Liver (tissue), 9 donors: ENCODE measurements around the gene SLC17A2. TPM values are rescaled to one million over a fixed set of nuclear protein-coding genes. Genes with fewer than 3 reads are reported as not detected.

Experiments
- DNase-seq: peaks from one replicate; pipeline ENCODE4 v3.0.0-alpha.2; 2017; ENCODE audit warnings: low spot score
- H3K27ac ChIP-seq, 2 donors: one replicate each; pipeline ENCODE4 v1.7.0; 2013; ENCODE audit warnings: inconsistent platforms in 2 of 2, low read length in 2 of 2, control low read depth in 1 of 2, low read depth in 1 of 2, mild to moderate bottlenecking in 1 of 2
- H3K27me3 ChIP-seq, 4 donors: one replicate each; pipeline versions ENCODE4 v1.6.1 to v1.7.0; 2013; ENCODE audit warnings: low read length in 3 of 4, inconsistent platforms in 1 of 4, mild to moderate bottlenecking in 1 of 4, moderate library complexity in 1 of 4; ENCODE audit not compliant: control insufficient read depth in 4 of 4, insufficient read depth in 4 of 4
- H3K36me3 ChIP-seq, 4 donors: one replicate each; pipeline versions ENCODE4 v1.6.1 to v1.7.0; 2013; ENCODE audit warnings: low read length in 3 of 4, mild to moderate bottlenecking in 3 of 4, low read depth in 1 of 4, moderate library complexity in 1 of 4; ENCODE audit not compliant: control insufficient read depth in 4 of 4, insufficient read depth in 3 of 4
- H3K4me1 ChIP-seq, 4 donors: one replicate each; pipeline versions ENCODE4 v1.6.1 to v1.7.0; 2013; ENCODE audit warnings: low read length in 3 of 4, mild to moderate bottlenecking in 3 of 4, moderate library complexity in 1 of 4; ENCODE audit not compliant: control insufficient read depth in 4 of 4, insufficient read depth in 4 of 4
- H3K4me3 ChIP-seq, 3 donors: one replicate each; pipeline versions ENCODE4 v1.6.1 to v1.7.0; 2013; ENCODE audit warnings: low read length in 3 of 3, control low read depth in 1 of 3, low read depth in 1 of 3, mild to moderate bottlenecking in 1 of 3
- H3K9ac ChIP-seq, 2 donors: one replicate each; pipeline ENCODE4 v1.7.0; 2013; ENCODE audit warnings: low read length in 2 of 2, mild to moderate bottlenecking in 2 of 2, moderate library complexity in 2 of 2, control low read depth in 1 of 2, low read depth in 1 of 2
- H3K9me3 ChIP-seq, 4 donors: one replicate each; pipeline versions ENCODE4 v1.6.1 to v1.7.0; 2013; ENCODE audit warnings: low read length in 3 of 4; ENCODE audit not compliant: control insufficient read depth in 4 of 4
- EGR1 ChIP-seq, 2 donors: IDR thresholded peaks; 2 replicates each; pipeline ENCODE4 v1.6.1; 2016 to 2018; ENCODE audit warnings: antibody characterized with exemption in 2 of 2, low read depth in 2 of 2
- FOXA1 ChIP-seq: IDR thresholded peaks from 2 replicates; pipeline ENCODE4 v1.6.1; 2016; ENCODE audit warnings: antibody characterized with exemption
- FOXA2 ChIP-seq: IDR thresholded peaks from 2 replicates; pipeline ENCODE4 v1.6.1; 2016; ENCODE audit warnings: antibody characterized with exemption
- GABPA ChIP-seq, 2 donors: IDR thresholded peaks in 1 of 2; conservative IDR thresholded peaks in 1 of 2; 2 replicates each; pipeline ENCODE4 v1.6.1; 2016; ENCODE audit warnings: antibody characterized with exemption in 2 of 2, mild to moderate bottlenecking in 1 of 2, moderate library complexity in 1 of 2
- HNF4G ChIP-seq: IDR thresholded peaks from 2 replicates; pipeline ENCODE4 v1.6.1; 2016; ENCODE audit warnings: antibody characterized with exemption
- JUND ChIP-seq, 2 donors: IDR thresholded peaks; 2 replicates each; pipeline ENCODE4 v1.6.1; 2016; ENCODE audit warnings: antibody characterized with exemption in 2 of 2
- RAD21 ChIP-seq, 2 donors: IDR thresholded peaks; 2 replicates each; pipeline ENCODE4 v1.6.1; 2016; ENCODE audit warnings: antibody characterized with exemption in 2 of 2, mild to moderate bottlenecking in 2 of 2
- RXRA ChIP-seq, 2 donors: IDR thresholded peaks; 2 replicates each; pipeline ENCODE4 v1.6.1; 2017 to 2018; ENCODE audit warnings: antibody characterized with exemption in 2 of 2, mild to moderate bottlenecking in 1 of 2
- SP1 ChIP-seq: IDR thresholded peaks from 2 replicates; pipeline ENCODE4 v1.6.1; 2018; ENCODE audit warnings: antibody characterized with exemption, mild to moderate bottlenecking
- TAF1 ChIP-seq: conservative IDR thresholded peaks from 2 replicates; pipeline ENCODE4 v1.6.1; 2016; ENCODE audit warnings: antibody characterized with exemption, mild to moderate bottlenecking
- YY1 ChIP-seq: IDR thresholded peaks from 2 replicates; pipeline ENCODE4 v1.6.1; 2016; ENCODE audit warnings: antibody characterized with exemption, mild to moderate bottlenecking
- WGBS: extraction: QIAGEN DNeasy Blood & Tissue Kit; methylation state at CpG from one replicate; pipeline ENCODE4 v1.1.7; 2013; 5-methylcytosine and 5-hydroxymethylcytosine counted together
- polyA plus RNA-seq, 2 donors: library from polyadenylated mRNA; stranded (reverse) in 1 of 2; unstranded in 1 of 2; fragments of 200-250 nt in 1 of 2; fragments of >200 nt in 1 of 2; fragmentation: Nextera tagmentation in 1 of 2; extraction: Ambion mirVana in 1 of 2; gene quantifications; one replicate each; pipeline versions ENCODE4 v1.2.1 to v1.2.3, GENCODE V29; 2013 to 2015
- total RNA-seq, 2 donors: library from RNA; depleted of rRNA; stranded (reverse); fragments of >200 nt; gene quantifications; one replicate each; pipeline ENCODE4 v1.2.3, GENCODE V29; 2014
- TF ChIP-seq, protein P1 (sequence below): IDR thresholded peaks from 2 replicates; pipeline ENCODE4 v1.6.1; 2016; ENCODE audit warnings: antibody characterized with exemption, mild to moderate bottlenecking
- TF ChIP-seq, protein P2 (sequence below): IDR thresholded peaks from 2 replicates; pipeline ENCODE4 v1.6.1; 2016; ENCODE audit warnings: antibody characterized with exemption
- TF ChIP-seq, protein P3 (sequence below): IDR thresholded peaks from 2 replicates; pipeline ENCODE4 v1.6.1; 2016; ENCODE audit warnings: antibody characterized with exemption
- TF ChIP-seq, protein P4 (sequence below): IDR thresholded peaks from 2 replicates; pipeline ENCODE4 v1.6.1; 2016; ENCODE audit warnings: antibody characterized with exemption
- TF ChIP-seq, protein P5 (sequence below): fragments of 150-350 bp; IDR thresholded peaks from 2 replicates; pipeline ENCODE4 v1.5.1; 2017; ENCODE audit warnings: improper control_type of control experiment, low read depth, low read length; ENCODE audit not compliant: missing input control
- donor health status: healthy.
- donor health status: healthy.
- donor health status: healthy.
- donor health status: healthy.
- donor health status: healthy.

The SLC17A2 gene
- total and polyA plus RNA-seq, 4 donors: 26.2 to 88.1 (median 37.8) TPM

DNA sequence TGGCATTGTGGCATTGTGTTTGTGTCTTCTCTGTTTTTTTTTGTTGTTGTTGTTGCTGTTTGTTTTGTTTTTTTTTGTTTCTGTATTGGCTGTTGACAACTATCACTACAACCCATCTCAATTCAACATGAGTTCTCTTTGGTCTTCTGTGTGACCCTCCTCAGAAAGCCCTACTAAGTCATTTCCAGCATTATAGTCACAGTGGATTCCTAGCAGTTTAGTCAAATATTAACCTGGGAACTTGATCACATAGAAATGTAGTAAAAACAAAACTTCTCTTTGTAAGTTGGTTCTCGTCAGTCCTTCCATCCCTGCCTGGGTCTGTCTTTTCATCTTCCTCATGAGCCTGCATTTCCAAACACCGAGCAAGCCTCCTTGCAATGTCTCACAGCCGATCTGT lies 16.8 kb downstream of the SLC17A2 start:
- Histone ChIP-seq H3K9me3 (no peaks in the 10 kb centered on the region), H3K4me3 (no peak overlapping the region), H3K27ac (peak overlapping the region in 1 of 2 donors; percentile 43), H3K36me3 (peaks cover 10 to 55% (median 36%) of the 10 kb centered on the region in 4 donors), H3K4me1 (peaks cover 0 to 10% (median 9%) of the 10 kb centered on the region in 4 donors), H3K9ac (no peak overlapping the region), H3K27me3 (no peaks in the 10 kb centered on the region)
- DNase-seq: no peak
- 83% methylated on average over 3 of the region's 3 CpGs for WGBS
- no peak for TF ChIP-seq TAF1
- no peak for TF ChIP-seq RAD21 (IDR thresholded peaks at IDR 0.05)
- TF ChIP-seq EGR1 (IDR thresholded peaks at IDR 0.05; ENCODE audit: low read depth in 2 of 2): no peak
- TF ChIP-seq, protein P1, sequence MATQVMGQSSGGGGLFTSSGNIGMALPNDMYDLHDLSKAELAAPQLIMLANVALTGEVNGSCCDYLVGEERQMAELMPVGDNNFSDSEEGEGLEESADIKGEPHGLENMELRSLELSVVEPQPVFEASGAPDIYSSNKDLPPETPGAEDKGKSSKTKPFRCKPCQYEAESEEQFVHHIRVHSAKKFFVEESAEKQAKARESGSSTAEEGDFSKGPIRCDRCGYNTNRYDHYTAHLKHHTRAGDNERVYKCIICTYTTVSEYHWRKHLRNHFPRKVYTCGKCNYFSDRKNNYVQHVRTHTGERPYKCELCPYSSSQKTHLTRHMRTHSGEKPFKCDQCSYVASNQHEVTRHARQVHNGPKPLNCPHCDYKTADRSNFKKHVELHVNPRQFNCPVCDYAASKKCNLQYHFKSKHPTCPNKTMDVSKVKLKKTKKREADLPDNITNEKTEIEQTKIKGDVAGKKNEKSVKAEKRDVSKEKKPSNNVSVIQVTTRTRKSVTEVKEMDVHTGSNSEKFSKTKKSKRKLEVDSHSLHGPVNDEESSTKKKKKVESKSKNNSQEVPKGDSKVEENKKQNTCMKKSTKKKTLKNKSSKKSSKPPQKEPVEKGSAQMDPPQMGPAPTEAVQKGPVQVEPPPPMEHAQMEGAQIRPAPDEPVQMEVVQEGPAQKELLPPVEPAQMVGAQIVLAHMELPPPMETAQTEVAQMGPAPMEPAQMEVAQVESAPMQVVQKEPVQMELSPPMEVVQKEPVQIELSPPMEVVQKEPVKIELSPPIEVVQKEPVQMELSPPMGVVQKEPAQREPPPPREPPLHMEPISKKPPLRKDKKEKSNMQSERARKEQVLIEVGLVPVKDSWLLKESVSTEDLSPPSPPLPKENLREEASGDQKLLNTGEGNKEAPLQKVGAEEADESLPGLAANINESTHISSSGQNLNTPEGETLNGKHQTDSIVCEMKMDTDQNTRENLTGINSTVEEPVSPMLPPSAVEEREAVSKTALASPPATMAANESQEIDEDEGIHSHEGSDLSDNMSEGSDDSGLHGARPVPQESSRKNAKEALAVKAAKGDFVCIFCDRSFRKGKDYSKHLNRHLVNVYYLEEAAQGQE: no peak
- no peak for TF ChIP-seq SP1
- TF ChIP-seq FOXA2: no peak
- TF ChIP-seq HNF4G: no peak
- TF ChIP-seq GABPA (IDR thresholded peaks at IDR 0.05 in 1 of 2, conservative IDR thresholded peaks at IDR 0.05 in 1 of 2): no peak
- TF ChIP-seq YY1: no peak
- TF ChIP-seq, protein P2, sequence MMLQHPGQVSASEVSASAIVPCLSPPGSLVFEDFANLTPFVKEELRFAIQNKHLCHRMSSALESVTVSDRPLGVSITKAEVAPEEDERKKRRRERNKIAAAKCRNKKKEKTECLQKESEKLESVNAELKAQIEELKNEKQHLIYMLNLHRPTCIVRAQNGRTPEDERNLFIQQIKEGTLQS: no peak
- TF ChIP-seq, protein P3, sequence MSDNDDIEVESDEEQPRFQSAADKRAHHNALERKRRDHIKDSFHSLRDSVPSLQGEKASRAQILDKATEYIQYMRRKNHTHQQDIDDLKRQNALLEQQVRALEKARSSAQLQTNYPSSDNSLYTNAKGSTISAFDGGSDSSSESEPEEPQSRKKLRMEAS: no peak
- TF ChIP-seq, protein P4, sequence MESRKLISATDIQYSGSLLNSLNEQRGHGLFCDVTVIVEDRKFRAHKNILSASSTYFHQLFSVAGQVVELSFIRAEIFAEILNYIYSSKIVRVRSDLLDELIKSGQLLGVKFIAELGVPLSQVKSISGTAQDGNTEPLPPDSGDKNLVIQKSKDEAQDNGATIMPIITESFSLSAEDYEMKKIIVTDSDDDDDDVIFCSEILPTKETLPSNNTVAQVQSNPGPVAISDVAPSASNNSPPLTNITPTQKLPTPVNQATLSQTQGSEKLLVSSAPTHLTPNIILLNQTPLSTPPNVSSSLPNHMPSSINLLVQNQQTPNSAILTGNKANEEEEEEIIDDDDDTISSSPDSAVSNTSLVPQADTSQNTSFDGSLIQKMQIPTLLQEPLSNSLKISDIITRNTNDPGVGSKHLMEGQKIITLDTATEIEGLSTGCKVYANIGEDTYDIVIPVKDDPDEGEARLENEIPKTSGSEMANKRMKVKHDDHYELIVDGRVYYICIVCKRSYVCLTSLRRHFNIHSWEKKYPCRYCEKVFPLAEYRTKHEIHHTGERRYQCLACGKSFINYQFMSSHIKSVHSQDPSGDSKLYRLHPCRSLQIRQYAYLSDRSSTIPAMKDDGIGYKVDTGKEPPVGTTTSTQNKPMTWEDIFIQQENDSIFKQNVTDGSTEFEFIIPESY: no peak
- no peak for TF ChIP-seq JUND (IDR thresholded peaks at IDR 0.05)
- no peak for TF ChIP-seq RXRA (IDR thresholded peaks at IDR 0.05)
- TF ChIP-seq, protein P5, sequence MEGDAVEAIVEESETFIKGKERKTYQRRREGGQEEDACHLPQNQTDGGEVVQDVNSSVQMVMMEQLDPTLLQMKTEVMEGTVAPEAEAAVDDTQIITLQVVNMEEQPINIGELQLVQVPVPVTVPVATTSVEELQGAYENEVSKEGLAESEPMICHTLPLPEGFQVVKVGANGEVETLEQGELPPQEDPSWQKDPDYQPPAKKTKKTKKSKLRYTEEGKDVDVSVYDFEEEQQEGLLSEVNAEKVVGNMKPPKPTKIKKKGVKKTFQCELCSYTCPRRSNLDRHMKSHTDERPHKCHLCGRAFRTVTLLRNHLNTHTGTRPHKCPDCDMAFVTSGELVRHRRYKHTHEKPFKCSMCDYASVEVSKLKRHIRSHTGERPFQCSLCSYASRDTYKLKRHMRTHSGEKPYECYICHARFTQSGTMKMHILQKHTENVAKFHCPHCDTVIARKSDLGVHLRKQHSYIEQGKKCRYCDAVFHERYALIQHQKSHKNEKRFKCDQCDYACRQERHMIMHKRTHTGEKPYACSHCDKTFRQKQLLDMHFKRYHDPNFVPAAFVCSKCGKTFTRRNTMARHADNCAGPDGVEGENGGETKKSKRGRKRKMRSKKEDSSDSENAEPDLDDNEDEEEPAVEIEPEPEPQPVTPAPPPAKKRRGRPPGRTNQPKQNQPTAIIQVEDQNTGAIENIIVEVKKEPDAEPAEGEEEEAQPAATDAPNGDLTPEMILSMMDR: no peak

DNA sequence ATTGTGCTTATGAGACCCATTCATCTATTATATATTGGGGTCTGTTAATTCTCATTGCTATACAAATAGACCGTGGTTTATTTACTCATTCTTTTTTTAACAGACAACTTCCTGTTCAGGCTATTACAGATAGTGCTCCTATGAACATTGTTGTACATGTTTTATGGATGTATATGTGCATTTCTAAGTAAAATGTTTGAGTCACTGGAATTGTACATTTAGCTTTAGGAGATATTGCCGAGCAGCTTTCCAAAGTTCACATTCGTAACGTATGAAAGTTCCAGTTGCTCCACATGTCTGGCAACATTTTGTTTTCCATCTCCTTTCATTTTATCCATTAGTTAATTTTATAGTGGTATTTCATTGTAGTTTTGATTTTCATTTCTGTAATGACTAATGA lies 19.1 kb downstream of the SLC17A2 start:
- H3K4me3 ChIP-seq: no peak overlapping the region
- 49% methylated on average over 4 of the region's 4 CpGs for WGBS
- H3K36me3 ChIP-seq: peaks cover 6 to 32% (median 24%) of the 10 kb centered on the region in 4 donors
- TF ChIP-seq, protein P4: no peak
- TF ChIP-seq FOXA1 (no peak), HNF4G (no peak), JUND (IDR thresholded peaks at IDR 0.05) (no peak), RAD21 (IDR thresholded peaks at IDR 0.05) (no peak), GABPA (IDR thresholded peaks at IDR 0.05 in 1 of 2, conservative IDR thresholded peaks at IDR 0.05 in 1 of 2) (no peak), SP1 (no peak), EGR1 (IDR thresholded peaks at IDR 0.05; ENCODE audit: low read depth in 2 of 2) (no peak), RXRA (IDR thresholded peaks at IDR 0.05) (no peak), FOXA2 (no peak)
- TF ChIP-seq, protein P5: no peak
- TF ChIP-seq, protein P2: no peak
- no peak overlapping the region for H3K9ac ChIP-seq
- H3K27ac ChIP-seq: peak overlapping the region in 1 of 2 donors; percentile 56
- DNase-seq: no peak
- peaks cover 11 to 29% (median 19%) of the 10 kb centered on the region in 4 donors for H3K4me1 ChIP-seq
- H3K9me3 ChIP-seq: no peaks in the 10 kb centered on the region
- H3K27me3 ChIP-seq: no peaks in the 10 kb centered on the region
